ENCODE data around the gene LDAH. TPM values are rescaled to one million over a fixed set of nuclear protein-coding genes. Genes with fewer than 3 reads are reported as not detected.

Gene LDAH
- polyA plus RNA-seq, 1 donor, result 10.7 TPM

DNA sequence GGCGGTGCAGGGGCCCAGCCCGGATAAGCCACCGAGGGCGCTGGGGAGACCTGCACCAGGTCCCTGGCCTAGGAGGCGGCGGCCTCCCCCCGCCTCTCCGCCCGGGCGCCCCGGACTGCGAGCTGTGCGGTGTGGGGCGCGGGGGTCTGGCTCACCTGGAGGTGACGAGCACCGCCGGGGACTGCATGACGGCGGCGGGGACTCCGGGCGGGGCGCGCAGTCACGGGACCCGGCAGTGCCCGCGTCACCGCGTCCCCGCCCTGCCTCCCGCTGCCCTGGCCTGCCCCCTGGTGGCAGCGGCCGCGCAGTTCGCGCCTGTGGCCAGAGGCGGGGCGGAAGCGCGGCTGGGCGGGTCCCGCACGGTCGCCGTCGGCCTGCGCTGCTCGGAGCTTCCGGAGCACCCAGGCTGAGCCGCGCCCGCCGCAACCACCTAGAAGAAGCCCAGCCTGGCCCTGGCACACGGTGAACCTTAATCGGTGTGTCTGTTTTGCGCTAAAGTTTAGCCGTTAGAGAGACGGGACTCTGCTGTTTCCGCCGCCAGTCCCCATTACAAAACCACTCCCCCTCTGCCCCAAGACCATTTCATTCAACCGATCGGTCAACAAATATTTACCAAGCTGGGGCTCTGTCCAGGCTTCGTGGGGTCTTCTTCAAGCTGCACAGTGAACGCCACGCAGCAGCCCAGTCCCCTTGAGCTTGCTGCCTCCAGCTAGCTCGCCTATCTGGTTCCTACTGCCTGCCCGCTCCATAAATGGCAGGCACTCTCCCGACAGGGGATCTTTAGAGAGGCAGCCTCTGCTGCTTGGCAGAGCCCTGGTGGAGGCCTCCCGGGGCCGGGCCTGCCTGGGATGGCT lies 171.8 kb downstream of the LDAH start, which contains the start of gene HS1BP3:
Gene HS1BP3, minus strand, starts transcription at position 222 of the 854 bp plus-strand sequence. Its CDS starts 35 bp downstream, at position 187.
- peak; percentile 93 for DNase-seq

DNA sequence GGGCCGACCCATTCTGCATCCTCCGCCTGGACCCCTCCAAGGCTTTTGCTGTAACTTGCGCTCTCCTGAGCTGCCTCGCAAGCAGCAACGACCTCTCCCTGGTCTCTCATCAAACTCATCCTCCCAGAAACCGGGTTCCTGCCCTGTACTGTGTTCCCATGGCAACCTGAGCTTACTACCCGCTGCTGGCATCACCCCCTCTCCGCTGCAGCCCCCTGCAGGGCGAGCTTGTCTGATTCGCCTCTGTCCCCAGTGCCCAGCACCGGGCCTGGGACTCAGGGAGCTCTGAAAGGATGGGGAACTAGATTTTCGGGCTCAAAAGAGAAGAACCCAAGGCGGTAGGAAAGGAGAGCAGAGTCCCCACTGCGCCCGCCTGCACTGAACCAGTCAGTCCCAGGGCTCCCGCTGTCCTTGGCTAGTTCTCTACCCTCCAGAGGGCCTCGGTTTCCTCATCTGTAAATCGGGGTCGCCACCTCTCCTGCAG lies 172.5 kb downstream of the LDAH start:
- no peak for DNase-seq

DNA sequence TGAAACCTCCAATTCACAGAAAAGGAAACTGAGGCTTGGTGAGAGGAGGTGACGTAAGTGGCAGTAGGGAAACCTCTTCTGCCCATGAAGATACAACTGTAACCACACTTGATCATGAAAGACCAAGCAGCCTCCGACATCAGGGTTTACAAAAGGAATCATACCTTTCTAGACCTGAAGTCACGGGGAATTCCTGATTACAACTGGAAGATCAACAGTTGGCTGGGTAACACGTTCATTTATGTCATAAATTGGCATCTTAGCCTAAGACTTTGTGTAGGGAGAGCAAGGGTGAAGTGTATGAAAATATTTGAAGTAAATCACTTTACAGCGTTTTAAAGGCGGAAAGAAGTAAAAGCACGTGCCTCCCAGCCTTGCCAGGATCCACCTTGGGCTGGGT lies 172.9 kb downstream of the LDAH start:
- DNase-seq, result no peak

DNA sequence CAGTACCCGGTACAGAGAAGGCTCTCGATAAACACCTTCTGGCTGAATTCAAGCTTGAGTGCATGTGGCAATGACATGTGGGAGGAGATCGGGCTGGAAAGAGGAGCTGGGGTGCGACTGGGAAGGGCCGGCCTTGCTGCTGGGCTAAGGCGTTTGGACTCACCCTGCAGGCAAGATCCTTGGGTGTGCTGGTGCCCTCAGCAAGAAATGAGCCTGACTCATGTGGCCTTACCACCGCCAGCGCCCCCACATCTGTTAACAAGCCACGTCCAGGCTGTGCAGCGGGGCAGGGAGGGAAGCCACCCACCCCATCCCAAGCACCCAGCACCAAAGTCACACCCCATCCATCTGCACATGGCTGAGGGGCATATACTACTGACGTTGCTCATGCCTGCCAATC lies 173.3 kb downstream of the LDAH start:
- no peak for DNase-seq

DNA sequence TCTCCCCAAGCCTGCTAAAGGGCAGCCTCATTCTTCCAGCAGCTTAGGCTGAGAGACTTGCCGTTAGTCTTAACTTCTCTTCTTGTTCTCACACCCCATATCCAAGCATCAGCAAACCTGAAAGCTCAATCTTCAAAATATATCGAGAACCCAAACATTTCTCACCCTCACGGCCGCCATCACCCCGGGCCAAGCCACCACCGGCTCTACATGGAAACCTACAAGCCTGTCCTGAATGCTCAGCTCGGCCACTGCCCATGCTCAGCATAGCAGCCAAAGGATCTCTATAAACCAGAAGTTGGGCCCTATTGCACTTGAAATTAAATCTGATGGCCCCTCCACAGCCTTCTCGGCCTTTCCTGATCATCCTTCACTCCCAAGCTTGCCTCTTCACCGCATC lies 174.1 kb downstream of the LDAH start:
- DNase-seq, result no peak

DNA sequence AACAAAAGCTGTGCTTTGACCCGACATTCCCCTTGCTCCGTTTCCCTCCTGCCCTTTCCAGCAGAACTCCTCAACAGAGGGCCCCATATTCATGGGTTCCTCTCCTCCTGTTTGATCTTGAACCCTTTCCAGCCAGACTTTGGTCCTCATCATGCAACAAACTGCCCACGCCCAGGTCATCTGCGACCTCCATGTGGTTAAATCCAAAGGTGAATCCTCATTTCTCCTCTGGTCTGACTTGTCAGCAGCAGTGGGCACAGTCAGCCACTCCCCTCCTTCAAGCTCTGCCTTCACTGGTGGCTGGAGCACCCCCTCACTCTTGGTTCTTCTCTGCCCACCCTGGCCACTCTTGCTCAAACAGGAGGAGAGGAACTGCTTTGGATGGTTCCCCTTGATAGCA lies 174.7 kb downstream of the LDAH start:
- no peak for DNase-seq

DNA sequence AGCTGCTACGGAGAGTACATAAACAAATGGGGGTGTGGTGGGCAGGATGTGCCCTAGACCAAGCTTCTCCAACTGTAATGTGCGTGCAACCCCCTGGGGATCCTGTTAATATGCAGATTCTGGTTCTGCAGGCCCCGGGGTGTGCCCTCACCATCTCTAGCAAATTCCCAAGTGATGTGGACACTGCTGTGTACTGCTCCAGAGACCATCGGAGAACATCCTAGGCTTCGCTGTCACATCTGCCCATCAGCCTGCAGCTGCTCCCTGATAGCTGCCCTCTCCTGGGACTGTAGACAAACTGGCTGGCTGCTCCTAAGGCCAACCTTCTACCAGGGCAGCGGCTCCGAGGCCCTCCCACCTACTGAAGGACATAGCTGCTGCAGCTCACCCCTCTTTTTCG lies 175.2 kb downstream of the LDAH start:
- DNase-seq, result no peak

DNA sequence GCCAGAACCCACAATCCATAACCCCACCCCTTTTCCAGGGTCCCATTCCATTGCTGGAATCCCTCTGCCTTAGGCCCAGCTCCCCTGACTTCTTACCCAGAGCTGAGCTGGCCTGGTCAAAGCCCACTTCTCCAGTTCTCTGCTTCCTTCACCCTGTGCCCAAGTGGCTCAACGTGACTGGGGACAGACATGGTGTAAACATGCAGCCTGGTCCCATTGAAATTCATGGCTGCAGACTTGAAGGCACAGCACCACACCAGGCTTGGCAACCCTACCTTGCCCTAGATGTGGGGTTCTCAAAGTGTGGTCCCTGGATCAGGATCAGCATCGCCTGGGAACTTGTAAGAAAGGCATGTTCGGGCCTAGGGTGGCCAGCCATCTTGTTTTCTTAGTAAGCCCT lies 175.7 kb downstream of the LDAH start:
- no peak for DNase-seq

DNA sequence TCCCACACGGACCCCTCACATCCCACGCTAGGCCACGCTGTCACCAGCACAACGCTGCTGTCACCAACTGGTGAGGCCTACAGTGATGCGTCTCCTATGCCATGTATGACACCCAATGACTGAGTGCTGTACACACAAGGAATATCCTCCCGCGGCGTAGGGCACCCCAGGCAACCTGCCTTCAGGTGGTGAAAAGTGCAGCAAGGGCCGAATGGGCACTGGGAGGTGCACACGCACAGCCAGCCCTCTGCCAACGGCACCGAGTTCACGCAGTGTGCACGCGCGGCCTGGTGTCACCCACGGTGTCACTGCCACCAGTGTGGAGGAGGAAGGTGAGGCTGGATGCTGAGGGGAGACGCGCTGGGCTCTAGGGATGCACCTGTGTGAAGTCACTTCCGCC lies 176.5 kb downstream of the LDAH start:
- DNase-seq, result no peak

DNA sequence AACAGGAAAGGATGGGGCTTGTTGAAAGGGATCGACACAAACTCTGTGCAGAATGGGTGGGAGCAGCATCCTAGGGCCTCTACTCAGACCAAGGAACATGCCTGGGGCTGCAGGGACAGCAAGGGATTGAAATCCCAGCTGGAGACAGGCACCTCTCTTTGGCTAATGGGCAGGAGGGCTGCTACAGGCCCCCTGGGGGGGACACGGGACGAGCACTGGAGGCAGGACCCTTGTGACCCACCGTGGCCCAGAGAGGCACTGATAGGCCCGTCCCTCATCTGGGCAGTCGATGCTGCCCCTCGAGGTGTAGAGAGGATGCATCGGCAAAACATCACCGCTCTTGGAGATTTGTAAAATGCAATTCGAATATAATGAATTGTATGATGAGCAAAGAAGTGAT lies 177.1 kb downstream of the LDAH start:
- DNase-seq, result no peak

DNA sequence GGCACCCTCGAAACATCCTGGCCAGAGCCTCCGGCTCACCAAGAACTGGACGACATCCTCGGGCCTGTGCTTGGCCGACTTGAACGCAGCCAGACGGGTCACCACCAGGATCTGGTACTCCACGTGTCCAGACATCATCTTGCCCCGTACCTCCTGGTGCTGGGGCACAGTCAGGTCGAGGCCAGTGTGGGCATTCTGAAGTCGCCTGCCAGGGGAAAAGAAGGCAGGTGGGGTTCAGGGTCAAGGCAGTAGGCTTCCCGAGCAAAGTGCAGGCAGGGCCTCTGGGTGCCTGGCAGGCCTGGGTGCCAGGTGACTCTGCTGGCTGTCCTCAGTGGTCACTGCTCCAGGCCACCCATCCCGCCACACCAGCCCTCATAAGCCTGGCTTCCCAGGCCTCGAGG lies 177.6 kb downstream of the LDAH start:
- no peak for DNase-seq

DNA sequence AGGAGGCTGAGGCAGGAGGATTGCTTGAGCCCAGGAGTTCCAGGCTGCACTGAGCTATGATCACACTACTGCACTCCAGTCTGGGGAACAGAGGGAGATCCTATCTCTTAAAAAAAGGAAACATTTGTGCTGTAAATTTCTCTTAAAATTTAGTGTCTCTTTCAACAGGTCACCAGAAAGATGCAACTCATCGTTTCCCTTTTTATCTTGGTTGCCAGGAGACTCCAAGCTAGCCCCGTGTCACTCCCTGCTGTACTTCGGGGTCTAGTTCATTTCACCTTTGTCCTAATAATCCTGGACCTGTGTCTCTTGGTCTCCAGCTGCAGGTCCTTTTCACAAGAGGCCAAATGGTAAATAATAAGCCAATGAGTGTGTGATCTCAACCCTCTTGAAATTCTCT lies 179.1 kb downstream of the LDAH start:
- no peak for DNase-seq

DNA sequence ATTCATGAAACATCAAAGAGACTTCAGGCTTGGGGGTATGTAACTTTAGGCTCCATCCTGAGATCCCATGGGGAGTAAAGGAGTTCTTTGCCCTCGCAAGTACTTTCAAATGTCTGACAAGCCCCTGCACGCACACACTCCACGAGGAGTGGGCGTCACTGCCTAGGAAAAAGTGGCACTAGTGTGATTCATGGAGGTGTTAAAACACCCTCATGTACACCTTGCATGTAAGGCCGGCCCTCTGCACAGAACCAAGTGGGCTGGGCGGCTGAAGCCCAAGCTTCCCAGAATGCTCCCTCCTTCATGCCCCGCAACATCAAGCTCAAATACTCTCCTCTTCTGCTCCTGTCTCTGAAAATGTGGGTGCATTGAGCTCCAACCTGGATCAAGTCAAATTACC lies 179.8 kb downstream of the LDAH start:
- no peak for DNase-seq

DNA sequence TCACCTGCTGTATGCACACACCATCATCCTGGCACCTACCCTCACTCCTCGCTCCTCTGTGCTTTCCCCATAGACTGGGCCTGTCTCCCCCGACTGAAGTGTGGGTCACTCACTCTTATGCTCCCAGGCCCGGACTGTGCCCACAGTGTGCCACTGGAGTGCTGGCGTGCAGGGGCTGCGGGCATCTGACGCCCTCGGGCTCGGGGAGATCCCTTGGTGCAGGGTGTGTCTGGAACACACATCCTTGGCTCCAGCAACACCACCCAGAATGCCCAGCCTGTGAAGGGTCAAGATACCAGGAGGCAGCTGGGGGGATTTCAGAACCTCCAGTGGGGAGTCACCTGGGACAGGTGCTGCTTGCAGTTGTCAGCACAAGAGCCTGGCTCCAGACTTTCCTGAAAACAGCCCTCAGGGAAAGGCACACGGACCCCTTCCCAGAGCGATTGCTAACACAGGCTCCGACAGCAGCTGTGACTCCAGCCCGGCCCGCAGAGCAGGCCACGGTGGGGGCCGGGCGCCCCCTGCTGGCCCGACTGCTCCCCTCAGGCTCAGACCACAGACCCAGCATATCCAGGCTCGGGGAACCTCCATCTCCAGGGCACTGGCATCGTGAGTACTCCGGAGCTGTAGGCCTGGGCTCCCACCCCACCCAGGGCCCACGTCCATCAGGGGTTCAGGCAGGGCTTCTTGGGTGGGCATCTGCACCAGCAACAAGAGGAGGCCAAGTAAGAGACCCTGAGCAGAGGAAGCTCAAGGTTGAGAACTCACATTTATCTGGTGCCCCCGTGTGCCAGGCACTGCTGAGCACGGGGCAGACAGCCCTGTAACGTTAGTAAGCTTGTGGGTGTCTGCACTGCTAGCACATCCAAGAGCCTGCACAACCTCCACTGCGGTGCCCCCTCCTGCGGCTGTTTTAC lies 180.6 kb downstream of the LDAH start:
- DNase-seq, result peak; percentile 80

DNA sequence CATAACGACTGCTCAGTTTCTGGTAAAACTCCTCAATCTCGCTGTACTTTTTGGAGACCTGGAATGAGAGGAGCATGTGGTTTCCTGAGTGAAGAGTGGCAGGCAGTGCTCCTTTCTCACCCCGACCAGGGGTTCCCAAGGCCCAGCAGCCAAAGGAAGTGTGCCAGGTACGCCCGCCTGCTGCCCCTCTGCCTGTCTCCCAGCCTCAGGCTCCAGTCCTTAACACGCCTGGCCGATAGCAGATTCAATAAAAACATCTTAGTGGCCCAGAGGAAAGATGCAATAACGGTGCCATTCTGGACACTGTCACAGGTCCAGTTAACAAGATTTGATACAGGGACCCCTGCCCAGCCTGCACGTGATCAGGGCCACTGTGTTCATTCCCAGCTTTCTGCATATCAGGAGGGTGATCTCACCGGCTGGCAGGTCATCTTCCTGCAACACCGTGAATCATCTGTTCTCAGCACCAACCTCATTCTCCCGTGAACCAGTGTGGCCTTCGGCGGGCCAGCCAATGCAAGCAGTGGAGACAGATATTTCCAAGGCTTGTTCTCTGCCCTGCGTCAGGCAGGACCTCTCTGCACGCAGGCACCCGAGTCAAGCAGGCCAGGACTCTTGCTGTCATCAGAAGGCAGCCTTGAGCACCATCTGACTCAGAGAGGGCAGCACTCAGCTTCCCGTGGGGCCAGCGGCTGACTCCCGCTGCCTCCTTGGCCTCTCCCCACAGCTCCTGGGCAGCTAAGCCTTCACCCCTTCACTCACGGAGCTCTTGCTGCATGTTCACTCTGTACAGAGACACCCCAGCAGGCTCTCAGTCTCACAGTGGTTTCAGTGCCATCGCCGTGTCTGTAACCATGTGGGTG lies 181.5 kb downstream of the LDAH start:
- no peak for DNase-seq

DNA sequence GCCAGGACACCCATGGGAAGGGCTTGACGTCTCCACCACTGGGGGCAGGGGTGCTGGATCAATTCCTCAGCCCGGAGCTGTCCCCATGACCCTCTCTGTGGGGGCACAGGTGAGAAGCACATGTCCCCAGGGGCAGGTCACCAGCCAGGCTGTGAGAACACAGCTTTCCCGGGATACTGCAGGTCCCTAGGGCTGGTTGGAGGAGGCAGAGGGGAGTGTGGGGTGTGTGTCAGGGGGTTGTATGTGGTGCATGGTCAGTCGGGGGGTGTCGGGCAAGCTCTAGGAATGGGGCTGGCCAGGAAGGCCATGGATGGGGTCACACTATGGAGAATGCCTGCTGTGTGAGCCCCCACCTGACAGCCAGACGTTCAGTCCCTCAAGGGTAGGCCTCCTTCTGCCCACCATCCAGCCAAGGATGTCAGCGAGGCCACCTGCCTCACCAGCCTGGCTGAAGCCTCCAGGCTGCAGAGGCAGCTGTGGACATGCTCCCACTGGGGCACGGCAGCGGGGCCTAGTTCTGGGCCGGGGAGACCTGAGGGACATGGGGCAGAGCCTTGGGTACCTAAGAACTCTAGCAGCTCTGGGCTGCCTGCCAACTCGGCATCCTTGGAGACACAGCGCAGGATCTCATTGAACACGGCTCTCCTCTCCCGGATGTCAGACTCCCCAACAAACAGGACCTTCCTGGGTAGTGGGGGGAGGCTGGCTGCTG lies 182.3 kb downstream of the LDAH start:
- DNase-seq, result no peak

DNA sequence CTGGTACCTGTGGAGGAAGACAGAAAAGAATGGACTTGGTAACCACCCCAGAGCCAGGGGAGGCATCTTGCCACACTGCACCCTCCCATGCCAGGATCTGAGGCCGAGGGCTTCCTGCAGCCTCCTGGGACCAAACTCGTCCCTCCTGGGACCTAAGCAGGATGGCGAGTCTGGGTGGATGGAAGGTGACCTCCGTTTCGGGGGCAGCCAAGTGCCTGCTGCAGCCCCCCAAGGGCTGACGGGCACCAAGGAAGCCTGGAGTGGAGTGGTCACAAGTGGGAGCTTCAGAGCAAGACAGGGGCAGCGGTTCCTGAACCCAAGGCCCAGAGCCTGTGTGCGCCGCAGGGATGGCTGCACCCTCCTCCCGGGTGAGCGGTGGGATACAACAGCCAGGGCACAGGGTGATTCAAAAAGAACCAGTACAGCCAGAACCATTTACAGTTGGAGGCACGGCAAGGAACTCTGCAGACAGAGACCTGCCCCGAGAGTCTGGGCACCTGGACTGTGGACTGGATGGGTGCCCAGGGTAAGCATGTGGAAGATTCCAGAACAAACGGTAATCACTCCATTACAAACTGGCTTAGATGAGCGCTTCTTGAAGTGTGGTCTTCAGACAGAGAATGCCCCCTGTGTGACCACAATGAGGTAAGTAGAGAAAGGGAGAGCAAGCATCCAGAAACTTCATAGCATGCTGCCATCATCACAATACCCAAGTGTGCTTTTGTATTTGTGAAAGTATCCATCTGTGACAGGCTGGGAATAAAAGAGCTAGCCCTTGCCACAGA lies 184.1 kb downstream of the LDAH start:
- no peak for DNase-seq

DNA sequence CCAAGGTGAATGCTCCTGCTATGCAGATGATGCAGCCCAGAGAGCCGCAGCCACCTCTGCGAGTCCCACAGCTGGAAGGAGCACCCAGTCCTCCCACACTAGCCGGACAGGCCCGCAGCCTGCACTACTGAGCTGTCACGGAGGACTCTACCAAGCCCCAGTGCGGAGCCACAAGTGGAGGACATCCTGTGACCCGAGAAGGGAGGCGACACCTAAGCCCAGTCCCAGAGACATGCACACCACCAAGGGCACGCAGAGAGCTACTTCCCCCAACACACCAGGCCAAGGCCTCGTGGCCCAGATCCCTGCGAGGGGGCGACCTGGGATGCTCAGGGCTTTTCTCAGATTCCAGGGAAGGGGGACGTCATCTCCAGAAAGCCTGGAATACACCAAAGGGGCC lies 184.9 kb downstream of the LDAH start:
- no peak for DNase-seq

DNA sequence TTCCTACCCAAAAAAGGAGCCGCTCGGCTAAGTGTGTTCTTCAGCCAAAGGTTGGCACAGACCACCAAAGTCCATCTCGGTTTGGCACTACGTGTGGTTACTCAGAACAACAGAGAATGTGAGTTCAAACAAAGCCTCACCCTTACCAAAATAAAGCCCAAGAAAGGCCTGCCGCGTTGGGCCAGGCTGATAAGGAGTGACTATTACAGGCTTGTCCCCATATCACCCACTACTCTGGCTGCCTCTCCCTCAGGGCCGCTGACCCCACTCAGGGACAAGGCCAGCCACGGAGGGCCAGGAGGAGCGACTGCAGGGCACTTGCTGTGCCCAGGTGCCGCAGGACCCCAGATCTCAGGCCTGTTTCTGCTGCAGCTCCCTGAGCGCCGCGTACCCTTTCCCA lies 185.8 kb downstream of the LDAH start:
- DNase-seq, result no peak

DNA sequence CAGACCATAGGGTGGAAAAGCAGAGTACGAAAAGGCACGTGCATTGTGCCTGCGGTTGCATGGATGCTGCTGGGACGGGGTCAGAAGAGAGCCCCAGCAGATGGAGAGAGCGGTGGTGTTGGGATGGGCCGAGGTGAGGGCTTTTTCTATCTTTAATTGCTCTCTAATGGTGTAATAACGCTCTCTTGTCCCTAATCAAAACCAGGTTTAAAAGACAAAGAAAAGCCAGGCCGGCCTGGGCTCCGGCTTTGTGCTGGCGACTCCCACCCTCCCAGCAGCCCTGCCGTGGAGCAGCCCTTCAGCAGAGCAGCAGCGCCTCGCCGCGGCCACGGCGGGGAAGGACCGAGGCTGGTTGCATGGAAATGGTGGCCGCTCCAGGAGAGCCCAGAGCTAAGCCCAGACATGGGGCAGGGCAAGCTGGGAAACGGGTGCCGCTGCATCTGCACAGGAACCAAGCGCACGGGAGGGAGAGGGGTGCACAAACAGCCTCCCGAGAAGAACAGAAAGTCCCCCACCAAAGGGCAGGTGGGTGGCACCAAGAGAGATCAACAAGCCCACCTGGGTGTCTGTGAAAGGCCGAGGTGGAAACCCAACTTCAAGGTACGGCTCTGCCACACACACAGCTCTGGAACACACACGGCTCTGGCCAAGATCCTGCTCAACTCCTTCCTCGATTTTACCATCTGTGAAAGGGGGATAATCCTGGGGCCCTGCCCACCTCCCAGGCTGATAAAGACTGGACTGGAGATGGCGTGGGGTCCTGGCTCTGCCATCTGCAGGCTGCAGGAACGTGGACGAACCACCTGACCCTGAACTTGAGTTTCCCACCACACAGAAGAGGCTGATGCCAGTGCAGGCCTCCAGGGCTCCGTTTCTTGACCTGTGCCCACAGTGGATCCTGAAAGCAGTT lies 187.0 kb downstream of the LDAH start:
- peak; percentile 89 for DNase-seq

Data from hindlimb muscle (tissue), 1 donor.